GM19467 (cell line): ENCODE data around the gene DHX32.

Experiments used
- ATAC-seq: cut with Tn5 transposase; IDR thresholded peaks from one replicate; pipeline ENCODE4 v1.9.1; 2021; ENCODE audit warnings: mild to moderate bottlenecking, moderate library complexity; ENCODE audit not compliant: unreplicated experiment

DHX32 gene

DNA sequence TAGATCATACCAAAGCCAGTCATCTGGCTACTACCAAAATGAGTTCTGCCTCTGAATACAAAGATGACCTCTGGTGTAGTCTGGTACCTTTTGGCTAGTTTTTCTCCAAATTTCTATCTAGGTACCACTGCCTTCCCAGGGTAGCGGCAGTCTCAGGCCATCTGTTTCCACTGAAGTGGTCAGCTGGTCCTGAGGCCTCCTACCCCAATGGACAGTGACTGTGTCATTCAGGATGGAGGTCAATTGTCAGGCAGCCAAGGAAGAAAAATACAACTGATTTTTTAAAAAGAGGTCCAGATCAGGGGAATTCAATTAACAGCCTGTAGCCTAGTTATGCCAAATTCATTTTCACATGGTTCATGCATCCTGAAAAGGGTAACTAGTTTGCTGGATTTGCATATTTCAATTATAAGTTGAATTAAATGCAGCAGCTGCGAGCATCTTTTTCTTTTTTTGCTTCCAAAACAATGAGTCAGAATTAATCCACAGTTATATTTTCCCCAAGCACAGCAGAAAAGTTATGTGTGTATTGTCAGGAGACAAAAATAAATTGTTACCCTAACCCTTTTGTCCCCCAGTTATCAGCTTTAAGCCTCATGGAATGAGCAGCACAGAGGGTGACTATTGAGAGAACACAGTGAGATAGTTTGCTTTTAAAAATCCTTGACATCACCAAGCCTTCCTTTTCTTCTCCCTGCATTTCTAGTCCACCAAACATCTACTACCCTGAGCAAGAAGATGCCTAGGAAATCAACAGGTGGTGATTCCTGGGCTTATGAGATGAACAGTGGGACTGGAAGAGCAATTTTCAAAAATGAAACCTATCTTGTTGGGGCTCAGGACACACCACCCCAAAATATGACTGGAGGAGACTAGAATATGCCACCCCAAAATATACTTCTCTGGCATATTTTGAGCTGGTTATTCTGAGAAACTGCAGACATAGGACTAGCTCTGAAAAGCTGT, 30.0 kb downstream of the DHX32 start:
- no peak for ATAC-seq

DNA sequence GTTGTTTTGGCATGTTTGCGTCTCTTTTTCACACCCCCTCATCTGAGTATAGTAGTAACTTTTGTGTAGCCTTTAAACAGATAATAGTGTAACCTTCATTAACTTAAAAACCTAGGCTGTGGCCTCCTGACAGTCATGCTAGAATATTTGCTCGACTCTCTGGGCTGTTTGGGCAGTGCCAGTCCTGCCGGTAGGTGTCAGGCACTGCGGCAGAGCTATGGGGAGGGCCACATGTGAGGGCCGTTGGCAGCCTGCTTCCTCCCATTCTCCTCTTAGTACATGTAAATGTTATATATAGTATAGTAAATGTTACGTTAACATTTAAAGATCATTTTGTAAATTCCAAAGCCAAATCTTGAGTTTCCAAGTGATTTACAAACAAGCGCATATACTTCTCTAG, 31.6 kb downstream of the DHX32 start:
- no peak for ATAC-seq

DNA sequence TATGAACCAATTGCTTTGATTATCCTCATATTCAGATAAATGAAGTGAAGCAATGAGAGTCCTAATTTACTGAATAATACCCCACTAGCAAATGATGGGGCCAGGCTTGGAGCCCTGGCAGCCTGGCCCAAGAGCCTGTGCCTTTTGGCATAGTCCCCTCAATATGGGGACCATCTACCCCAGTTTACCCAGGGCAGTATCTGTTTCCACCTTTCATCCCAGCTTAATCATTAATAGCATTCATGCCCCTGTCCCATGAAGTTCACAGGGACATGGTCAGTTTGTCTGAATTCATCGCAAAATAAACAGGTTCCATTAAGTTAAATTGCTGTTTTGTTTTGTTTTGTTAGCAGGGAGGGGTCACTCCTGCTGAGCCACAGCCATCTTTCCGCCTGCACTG, 32.2 kb downstream of the DHX32 start:
- no peak for ATAC-seq

DNA sequence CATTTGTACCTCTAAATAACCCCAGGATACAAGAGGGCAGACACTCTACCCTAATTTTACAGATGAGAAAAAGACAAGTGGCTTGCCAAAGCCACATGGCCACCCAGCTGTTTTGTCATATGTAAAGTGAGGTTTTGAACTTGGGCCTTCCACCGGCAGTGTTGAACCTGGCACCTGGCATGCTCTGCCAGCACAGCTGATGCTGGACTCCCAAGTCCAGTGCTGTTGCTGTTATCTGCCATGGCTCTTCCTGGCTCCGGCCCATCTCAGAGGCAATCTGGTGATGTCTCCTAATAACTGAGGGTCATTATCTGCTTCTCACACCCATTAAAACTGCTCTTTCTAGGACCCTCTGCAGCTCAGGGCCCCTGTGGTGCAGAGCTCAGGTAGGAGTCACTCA, 32.7 kb downstream of the DHX32 start:
- ATAC-seq, result no peak

DNA sequence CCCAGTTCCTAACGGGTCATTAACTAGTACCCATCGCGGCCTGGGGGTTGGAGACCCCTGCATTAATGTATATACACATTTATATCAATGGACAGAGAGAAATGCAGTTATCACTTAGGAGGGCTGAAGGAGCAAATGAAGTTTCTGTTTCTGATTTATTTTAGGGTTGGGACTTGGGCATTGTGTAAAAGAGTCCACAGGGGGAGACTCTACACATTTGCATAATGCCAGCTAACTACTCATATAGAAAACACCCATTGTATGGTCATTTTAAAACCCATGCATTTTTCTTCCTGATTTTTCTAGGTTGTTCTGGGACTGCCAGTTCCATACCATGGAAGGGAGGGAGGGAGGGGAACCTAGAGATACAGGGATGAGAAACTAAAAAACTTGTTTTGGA, 34.2 kb downstream of the DHX32 start:
- no peak for ATAC-seq

DNA sequence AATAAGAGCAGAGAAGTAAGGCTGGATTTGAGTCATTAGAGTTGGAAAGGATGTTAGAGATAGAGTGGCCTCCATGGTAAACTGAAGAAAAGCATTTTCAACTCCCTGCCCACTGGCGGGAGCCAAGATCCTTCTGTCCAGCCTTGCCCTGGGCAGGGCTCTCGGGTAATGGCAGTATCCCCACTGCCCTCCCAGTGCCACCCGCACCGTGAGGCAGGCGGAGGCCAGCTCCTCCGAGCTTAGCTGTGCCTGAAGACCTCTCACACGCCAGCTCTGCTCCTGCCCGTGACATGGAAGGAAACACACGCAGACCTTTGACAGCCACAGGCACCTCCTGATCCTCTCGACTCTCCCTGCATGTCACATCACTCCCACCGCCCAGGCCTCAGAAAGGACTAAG, 35.5 kb downstream of the DHX32 start:
- no peak for ATAC-seq

DNA sequence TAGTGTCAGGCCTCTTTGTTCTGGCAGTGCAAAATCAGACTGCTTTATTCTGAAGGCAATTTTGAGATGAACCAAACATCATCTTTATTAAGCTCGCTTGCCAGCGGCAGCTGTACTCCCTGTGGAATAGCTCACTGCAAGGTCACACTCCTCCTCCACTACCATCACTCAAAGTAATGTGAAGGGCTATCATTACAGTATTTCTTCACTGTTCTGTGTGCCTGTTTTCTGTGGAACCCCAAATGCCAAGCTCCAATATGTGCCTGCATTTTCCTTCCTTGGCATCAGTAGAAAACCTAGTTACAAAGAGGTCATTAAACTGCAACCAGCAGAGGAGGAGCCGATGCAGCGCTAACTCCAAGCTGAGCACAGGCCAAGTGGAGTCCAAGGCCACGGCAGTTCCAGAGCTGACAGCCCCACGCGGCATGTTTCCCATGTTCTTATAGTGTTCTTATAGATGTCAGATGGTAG, 36.3 kb downstream of the DHX32 start:
- ATAC-seq, result no peak

DNA sequence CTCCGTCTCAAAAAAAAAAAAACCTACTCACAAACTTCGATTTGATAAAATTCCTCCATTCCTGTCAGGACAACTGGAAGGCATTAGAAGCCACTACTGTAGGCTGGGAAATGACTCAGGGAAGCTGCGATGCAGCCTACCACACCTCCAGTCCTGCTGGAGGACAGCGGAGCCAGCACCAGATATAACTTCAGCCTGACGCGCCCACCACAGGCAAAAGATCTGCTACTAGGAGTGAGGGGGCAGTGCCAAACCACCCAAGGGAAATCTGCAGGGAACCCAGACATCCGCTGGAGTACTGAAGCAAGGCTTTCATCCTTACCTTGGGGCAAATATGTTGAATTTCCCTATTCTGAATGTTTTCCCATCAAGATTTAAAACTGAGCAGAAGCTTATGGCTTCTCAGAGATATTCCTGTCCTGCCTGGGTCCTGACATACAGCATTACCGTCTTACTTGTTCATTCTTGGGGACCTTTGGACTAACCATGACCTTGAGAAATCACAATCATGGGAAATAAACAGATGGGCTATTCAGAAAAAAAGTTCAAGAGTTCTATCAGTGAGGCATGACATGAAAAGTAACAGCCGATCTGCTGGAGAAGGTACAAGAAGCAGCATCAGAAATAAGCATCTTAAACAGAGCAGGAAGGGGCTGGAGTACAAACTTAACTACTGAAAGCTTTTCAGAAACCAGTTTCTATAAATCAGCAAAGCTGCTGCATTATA, 37.3 kb downstream of the DHX32 start:
- ATAC-seq, result no peak

DNA sequence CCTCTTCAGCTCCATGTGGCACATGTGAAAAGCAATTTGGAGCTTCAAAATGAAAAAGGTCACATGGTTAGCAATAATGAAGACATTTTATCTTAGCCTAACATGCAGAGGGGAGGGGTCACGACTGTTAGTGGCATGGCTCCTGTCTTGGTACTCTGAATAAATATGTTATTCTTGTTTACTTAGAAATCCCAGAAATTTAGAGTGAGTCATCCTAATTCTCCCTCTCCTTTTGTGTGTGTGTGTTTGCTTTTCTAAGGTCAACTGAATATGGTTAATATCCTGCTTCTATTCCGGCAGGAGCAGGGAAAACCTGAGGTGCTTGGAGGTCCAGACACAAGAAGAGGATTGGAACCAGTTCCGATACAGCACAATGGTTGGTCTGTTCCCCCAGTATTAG, 40.1 kb downstream of the DHX32 start:
- ATAC-seq, result no peak

DNA sequence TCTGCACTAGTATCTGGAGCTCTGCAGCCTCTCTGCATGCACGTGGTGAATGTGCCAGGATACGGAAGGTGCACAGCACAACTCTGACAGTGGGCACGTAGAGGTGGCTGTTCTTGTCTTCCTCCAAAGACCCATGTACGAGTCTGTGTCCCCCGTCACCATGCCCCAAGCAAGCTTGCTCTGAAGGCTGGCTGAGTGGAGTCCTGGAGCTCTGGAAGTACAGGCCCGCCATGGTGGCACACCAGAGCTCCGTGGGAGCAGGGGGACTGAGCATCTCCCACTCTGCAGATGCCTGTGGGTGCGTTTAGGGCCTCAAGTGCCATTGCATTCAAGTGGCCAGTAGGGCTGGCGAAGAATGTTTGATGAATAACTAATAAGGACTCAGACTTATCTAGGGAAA, 40.7 kb downstream of the DHX32 start:
- no peak for ATAC-seq

DNA sequence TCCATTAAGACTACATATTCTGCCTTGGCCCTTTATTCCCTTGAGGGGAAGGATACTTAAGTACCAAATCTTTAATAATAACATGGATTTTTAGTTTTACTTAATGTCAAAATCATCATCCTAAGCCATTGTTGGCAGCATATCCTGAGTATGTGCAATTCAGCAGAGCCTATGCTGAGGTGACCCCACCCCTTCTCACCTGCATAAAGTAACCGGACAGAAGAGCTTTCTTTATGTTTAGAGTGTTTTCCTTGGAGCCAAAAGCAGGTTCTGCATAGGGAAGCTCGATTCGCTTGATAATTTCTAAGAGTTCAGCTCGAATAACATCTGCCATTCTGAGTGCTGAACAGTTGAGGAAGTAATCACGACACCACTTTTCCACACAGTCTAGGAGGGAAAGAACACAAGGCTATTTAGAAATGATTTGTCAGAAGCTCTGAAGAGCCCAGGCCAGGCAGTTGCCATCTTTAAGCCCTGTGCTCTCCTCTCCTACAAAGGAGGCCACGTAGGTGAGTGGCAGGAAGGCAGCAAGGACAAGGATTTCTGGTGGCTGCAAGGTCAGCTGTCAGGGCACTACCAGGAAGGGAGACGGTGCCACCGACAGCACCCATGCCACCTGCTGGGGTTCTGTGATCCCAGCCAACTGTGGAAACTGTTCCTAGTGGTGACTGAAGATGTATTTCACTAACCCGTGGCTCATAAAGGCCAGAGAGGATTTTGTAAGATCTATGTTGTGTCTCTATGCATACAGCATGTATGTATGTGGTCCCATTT, 42.1 kb downstream of the DHX32 start:
- ATAC-seq, result no peak

DNA sequence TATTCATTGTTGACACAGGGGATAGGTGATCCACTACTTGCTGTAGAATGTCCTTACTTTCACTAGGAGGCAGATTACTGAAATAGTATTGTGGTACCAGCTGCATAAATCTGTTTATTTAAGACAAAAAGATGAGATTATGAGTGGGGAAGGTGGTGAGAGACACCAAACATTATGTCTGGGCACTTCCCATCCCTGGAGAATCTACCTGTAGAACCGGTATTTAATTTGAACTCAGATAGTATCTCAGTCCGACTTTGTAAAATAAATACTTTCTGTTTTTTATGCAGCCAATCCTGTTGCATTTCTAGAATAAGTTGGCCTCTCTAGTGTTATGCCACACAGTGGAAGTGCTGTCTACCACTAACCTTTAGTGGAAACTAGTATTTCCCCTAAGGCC, 44.3 kb downstream of the DHX32 start:
- ATAC-seq, result no peak

DNA sequence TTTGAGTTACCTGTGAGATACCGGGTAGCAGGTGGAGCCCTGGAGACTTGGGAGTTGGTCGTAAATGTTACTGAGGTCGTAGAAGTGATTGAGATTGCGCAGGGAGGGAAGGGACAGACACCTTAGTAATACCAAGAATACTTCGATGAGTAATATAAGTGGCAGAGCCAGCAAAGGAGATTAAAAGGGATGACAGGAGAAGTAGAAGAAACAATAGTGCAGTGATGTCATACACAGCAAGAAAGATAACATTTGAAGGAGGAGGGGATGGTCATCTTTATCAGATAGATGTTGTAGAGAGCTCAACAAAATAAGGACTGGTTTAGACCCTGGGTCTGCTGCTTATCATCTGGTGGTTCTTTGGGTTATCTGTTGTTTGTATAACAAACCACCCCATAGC, 52.8 kb downstream of the DHX32 start:
- ATAC-seq, result no peak

DNA sequence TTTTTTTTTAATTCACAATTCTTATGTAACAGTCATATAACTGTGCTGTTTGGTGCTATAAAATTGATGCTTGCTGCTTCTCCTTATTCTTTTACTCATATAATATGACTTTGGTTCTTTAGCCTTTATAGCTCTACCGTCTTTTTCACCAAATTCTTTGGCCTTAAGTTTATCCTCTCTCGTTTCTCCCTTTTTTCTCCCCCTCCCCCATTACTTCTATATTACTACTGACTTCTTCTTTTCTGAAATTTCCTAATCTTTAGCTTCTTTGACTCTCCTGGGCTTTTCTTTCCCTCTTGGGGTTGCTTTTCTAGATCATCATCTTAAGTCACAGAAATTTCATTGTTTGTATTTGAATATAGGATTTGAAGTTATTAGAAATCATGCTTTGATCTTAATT, 54.0 kb downstream of the DHX32 start:
- no peak for ATAC-seq

DNA sequence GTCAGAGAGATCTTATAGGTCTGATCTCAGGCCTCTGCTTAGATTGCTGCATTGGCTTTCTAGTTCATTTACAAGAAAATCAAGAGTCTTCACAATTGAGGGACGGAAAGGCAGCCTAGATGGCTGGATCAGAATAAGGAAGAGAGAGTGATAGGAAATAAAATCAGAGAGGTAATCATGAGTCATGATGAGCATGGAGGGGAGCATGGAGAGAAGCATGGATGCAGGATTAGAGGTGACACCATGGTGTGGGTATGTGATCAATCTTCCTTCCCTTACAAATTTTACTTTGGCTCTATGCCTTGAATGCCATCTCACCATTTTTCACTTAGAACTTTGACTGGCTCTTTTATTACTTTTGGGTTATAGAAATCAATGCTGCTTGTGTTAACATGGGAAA, 56.4 kb downstream of the DHX32 start:
- no peak for ATAC-seq

DNA sequence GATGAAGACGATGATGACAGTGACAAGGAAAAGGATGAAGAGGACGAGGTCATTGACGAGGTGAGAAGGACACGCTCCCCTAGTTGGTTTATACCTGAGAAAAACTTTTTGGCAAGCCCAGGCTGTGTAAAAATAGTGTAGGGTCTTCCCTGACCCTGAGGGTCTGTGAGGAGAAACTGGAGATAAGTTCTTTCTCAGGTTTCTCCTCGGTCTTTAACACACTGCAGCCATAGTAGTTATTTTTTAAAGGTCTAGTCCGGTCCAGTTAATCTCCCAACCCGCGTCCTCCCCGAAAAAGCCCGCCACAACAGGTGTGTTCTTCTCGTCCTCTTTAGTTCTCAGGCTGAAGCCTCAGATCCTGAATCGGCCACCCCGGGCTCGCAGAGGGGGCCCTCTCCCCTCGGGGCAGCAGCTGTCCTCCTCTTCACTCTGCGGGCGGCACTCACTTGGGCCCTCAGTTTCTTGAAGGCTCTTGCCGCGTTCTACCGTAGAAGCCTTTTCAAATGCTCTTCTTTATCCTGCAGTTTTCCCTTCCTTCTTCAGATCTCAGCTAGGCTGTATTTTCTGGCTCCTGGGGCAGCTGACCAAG, 57.3 kb downstream of the DHX32 start:
- ATAC-seq, result peak; percentile 2

DNA sequence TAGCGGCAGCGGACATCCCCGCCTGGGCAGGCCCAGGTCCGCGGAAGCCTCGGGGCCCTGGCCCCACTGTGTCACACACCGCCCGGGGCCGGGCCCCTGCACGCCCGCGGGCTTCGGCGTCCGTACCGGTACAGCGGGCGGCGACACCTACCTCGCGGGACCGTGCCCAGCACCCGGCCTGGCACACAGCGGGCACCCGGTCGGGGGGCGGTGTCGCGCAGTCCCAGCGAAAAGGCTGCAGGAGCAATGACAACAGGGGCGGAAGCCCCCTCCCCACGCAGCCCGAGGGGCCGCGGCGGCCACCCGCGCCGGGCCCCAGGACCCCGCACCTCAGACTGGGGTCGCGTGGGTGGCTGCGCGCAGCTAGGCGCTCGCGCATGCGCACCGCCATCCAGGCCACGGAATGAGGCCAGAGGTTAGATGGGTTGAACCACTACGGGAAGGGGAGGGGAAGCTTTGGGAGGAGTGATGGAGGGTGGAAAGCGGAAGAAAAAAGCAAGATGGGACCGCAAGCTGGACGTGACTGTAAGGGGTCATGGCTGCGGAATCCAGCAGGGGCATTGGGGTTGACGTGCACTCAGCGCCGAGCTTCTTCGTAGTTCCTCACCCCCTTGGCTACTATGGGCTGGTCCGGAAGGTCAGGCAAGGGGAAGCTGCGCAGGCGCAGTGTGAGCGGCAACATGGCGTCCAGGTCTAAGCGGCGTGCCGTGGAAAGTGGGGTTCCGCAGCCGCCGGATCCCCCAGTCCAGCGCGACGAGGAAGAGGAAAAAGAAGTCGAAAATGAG, 58.0 kb downstream of the DHX32 start, which contains the start of the genes BCCIP and UROS:
BCCIP (plus strand) TSS at position 669 of the 785 bp plus-strand sequence; CDS start at position 681, 12 bp downstream.
UROS (minus strand) TSS at position 381 of the 785 bp plus-strand sequence. CDS start 6,759 bp downstream, outside the sequence.
- ATAC-seq, result peak; percentile 69

DNA sequence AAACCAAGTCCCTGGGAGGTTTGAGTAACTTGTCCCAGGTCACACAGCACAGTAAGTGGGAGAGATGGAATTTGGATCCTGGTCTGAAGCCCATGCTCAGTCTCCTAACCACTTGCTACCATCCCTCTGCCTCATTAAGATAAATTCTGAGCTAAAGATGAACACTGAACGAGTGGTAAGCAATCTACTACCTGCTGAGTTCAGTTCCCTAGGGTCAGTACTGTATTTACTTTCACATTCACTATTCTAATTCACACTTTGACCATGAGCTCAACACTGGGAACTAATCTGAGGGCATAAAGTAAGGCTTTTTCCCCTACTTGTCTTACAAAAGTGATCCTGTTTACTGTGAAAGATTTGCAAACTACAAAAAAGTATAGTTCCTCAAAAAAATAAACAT, 60.4 kb downstream of the DHX32 start:
- ATAC-seq, result peak; percentile 37

DNA sequence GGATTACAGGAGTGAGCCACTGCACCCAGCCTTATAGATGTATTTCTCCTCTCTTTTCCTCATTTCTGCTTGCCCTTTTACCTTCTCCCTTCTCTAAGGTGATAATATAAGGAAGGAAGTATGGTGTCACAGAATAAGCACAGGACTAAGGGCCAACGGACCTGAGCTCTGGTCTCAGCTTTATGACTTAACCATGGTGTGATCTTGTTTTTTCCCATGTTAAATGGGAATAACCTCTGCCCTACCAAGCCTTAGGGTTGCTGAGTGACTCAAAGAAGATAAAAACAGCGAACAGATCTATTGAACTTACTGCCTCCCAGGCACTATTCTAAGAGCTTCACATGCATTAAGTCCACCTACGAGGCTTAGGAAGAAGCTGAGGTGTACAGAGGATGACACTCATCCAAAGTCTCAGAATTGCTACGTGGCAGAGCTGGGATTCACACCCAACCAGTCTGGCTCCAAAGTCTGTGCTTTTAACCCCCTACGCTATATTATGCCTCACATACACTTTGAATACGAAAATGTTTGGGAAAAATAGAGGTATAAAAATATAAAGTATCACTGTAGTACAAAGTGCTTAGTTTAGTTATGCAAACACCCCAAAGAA, 63.6 kb downstream of the DHX32 start:
- no peak for ATAC-seq
